Naive B cell (primary cell): ENCODE measurements around the gene AQP12A. TPM values are rescaled to one million over a fixed set of nuclear protein-coding genes. Genes with fewer than 3 reads are reported as not detected.
A peak's percentile ranks its signal among the peaks of the same experiment; 100 is the strongest.

ENCODE experiments used
- ATAC-seq, 2 donors: fragments of 150-1000 bp; cut with Tn5 transposase; 2 replicates each; pipeline ENCODE4 v1.10.0; 2021; ENCODE audit warnings: low read depth in 2 of 2, mild to moderate bottlenecking in 2 of 2, moderate library complexity in 2 of 2
- DNase-seq: peaks from one replicate; pipeline ENCODE4 v3.0.0; 2022
- H3K27ac Mint-ChIP-seq, 6 donors: one replicate each; pipeline ENCODE4 v1.8.0; 2020 to 2022; ENCODE audit warnings: mild to moderate bottlenecking in 6 of 6, mixed read lengths in 6 of 6, moderate library complexity in 5 of 6, inconsistent platforms in 2 of 6
- H3K27me3 Mint-ChIP-seq, 3 donors: one replicate each; pipeline ENCODE4 v1.8.0; 2021 to 2022; ENCODE audit warnings: mixed read lengths in 3 of 3, mild to moderate bottlenecking in 1 of 3
- H3K36me3 Mint-ChIP-seq, 2 donors: one replicate each; pipeline ENCODE4 v1.8.0; 2020 to 2022; ENCODE audit warnings: mixed read lengths in 2 of 2, inconsistent platforms in 1 of 2, mild to moderate bottlenecking in 1 of 2
- H3K4me1 Mint-ChIP-seq, 3 donors: one replicate each; pipeline ENCODE4 v1.8.0; 2020 to 2022; ENCODE audit warnings: mixed read lengths in 3 of 3, inconsistent platforms in 1 of 3, mild to moderate bottlenecking in 1 of 3, moderate library complexity in 1 of 3
- H3K4me3 Mint-ChIP-seq, 8 donors: one replicate each; pipeline ENCODE4 v1.8.0; 2020 to 2022; ENCODE audit warnings: mild to moderate bottlenecking in 8 of 8, mixed read lengths in 8 of 8, moderate library complexity in 8 of 8, inconsistent platforms in 2 of 8
- H3K9me3 Mint-ChIP-seq, 7 donors: one replicate each; pipeline ENCODE4 v1.8.0; 2020 to 2022; ENCODE audit warnings: mixed read lengths in 7 of 7, mild to moderate bottlenecking in 5 of 7, inconsistent platforms in 2 of 7, moderate library complexity in 1 of 7
- polyA plus RNA-seq, 6 donors: library from polyadenylated mRNA; unstranded; fragments of 300-500 nt; fragmentation: Illumina TruSeq; gene quantifications; one replicate each; pipeline ENCODE4 v1.2.3, GENCODE V29; 2021; ENCODE audit warnings: low read depth in 6 of 6

Gene AQP12A
- polyA plus RNA-seq, 6 donors from 2014 or later, result not detected

DNA sequence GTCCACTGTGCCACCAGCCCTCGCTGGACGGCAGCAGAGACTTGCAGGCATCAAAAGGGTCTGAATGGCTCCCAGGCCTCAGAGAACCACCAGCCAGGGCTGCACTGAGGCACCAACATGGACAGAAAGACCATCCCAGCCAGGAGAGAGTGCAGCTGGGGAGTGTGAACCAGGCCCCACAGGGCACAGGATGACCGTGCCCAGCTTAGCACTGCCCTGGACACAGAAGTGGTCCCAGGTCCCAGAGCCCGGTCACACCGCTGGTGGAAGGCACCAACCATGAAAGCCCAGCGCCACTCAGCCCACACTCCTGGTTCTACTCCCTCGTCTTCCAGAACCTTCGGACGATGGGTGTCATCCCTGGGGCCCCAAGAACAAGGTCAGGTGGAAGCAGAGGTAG, 20.5 kb downstream of the AQP12A start:
- H3K36me3 Mint-ChIP-seq, result no peaks in the 10 kb centered on the region
- no peaks in the 10 kb centered on the region for H3K4me1 Mint-ChIP-seq
- H3K27me3 Mint-ChIP-seq, result peaks cover 0 to 4% (median 3%) of the 10 kb centered on the region in 3 donors
- no peaks in the 10 kb centered on the region for H3K9me3 Mint-ChIP-seq
- ATAC-seq (no peak), DNase-seq (no peak)
- H3K4me3 Mint-ChIP-seq, result no peak overlapping the region
- no peak overlapping the region for H3K27ac Mint-ChIP-seq

DNA sequence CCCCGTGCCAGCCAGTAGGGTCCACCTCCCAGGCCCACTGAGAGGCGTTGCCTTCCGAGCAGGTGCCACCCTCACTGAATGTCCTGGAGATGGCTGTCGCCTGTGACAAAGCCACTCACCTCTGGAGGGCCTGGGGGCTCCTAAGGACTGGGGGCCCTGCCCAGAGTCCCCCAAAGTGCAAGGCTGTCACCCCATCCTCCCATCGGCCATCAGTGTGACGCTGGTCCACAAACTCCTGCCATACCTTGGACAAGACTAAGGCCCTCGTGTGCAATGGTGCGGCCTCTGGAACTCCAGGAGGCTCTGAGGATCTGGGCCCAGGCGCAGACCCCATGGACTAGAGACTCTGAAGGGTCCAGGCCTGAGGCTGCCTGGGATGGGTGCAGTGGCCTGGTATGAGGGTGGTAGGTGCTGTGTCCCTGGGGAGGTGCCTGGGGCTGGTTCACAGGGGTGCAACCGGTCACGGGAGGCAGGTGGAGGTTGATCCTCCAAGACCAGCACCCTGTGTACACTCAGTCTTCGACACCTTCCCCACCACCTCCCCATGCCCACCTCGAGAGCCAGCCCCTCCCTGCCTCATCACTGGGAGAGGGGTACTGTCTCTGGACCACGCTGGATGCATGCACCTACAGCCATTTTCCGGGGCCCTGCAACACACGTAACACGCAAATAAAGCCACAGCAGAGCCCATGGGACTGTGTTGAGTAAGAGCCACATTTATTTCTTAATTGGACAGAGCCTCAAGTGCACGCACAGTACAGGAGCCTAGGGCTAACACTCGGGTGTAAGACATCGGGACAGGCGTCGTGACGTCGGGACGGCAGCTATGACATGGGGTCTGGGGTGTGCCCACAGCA, 21.6 kb downstream of the AQP12A start:
- Mint-ChIP-seq H3K4me1 (no peaks in the 10 kb centered on the region), H3K36me3 (no peaks in the 10 kb centered on the region), H3K9me3 (no peaks in the 10 kb centered on the region), H3K4me3 (no peak overlapping the region), H3K27me3 (peaks cover 0 to 4% (median 0%) of the 10 kb centered on the region in 3 donors), H3K27ac (no peak overlapping the region)
- DNase-seq, result no peak
- ATAC-seq, result no peak

DNA sequence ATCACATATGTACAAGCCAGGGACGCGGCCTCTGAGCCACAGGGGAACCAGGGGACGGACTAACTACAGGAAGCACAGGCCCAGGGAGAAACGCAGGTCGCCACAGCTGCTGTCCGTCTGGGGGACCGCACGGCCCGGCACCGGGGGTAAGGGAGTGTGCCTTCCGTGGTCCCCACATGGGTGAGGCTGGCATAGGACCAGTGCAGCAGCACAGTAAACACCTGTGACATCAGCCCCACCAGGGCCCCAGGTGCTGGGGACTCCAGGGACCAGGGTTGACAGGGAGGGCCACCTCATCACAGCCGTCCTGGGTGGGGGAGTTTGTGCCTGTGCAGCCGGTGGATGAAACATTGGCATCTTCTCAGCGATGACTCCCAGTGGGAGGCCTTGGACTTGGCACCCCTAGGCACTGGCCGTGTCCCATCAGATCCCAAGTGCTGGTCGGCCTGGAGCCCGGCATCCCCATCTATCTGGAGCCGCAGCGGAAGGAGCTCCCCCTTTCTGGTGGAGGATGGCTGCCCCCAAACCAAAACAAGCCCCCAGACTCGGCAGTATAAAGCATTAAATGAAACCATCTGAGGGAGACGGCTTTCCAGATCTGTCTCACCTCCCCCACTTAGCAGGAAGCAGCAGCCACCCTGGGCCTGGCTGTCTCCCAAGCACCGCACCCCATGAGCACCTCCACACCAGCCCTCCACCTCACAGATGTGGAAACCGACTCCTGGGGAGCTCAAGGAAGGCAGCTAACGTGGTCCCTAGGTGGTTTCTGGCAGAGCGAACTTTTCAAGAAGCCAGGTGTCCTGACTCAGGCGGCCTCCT, 22.5 kb downstream of the AQP12A start:
- no peaks in the 10 kb centered on the region for H3K36me3 Mint-ChIP-seq
- no peaks in the 10 kb centered on the region for H3K4me1 Mint-ChIP-seq
- peak overlapping the region in 1 of 8 donors; percentile 22 for H3K4me3 Mint-ChIP-seq
- H3K27ac Mint-ChIP-seq, result no peak overlapping the region
- H3K9me3 Mint-ChIP-seq, result no peaks in the 10 kb centered on the region
- peaks cover 0 to 4% (median 0%) of the 10 kb centered on the region in 3 donors for H3K27me3 Mint-ChIP-seq
- DNase-seq (no peak), ATAC-seq (no peak)

GRCh38 chr2:240714747-240715725, 23.4 kb downstream of the AQP12A start:
- ATAC-seq (no peak), DNase-seq (no peak)
- H3K27me3 Mint-ChIP-seq, result peaks cover 0 to 4% (median 0%) of the 10 kb centered on the region in 3 donors
- H3K4me3 Mint-ChIP-seq, result no peak overlapping the region
- H3K4me1 Mint-ChIP-seq, result no peaks in the 10 kb centered on the region
- no peaks in the 10 kb centered on the region for H3K36me3 Mint-ChIP-seq
- no peak overlapping the region for H3K27ac Mint-ChIP-seq
- H3K9me3 Mint-ChIP-seq, result no peaks in the 10 kb centered on the region

- no peak overlapping the region for H3K27ac Mint-ChIP-seq
- peak overlapping the region in 1 of 8 donors; percentile 31 for H3K4me3 Mint-ChIP-seq
- no peaks in the 10 kb centered on the region for H3K9me3 Mint-ChIP-seq
Observed at GRCh38 chr2:240716130-240716798, 24.6 kb downstream of the AQP12A start.

DNA sequence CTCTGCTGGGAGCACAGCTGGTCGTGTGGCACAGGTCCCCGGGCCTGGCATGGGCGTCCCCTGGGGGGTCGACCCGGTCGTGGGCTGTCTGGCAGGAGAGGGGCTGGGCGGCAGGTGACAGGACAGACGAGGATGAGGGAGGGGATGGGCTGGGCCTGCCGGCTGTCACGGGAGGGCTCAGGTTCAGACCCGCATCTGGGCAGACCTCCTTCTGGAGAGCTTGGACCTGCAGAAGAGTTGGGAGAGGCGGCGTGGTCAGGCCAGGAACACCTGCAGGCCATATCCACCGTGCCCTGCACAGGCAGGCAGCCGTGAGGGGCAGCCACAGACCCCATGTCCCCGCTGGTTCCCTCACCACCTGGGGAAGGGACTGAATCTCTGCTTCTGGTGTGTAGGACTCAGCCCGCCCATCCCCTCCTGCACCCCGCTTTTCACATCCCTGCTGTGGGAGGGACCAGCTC, 25.5 kb downstream of the AQP12A start:
- no peak overlapping the region for H3K4me3 Mint-ChIP-seq
- no peaks in the 10 kb centered on the region for H3K27me3 Mint-ChIP-seq
- no peaks in the 10 kb centered on the region for H3K4me1 Mint-ChIP-seq
- DNase-seq (no peak), ATAC-seq (no peak)
- no peak overlapping the region for H3K27ac Mint-ChIP-seq
- H3K9me3 Mint-ChIP-seq, result no peaks in the 10 kb centered on the region
- no peaks in the 10 kb centered on the region for H3K36me3 Mint-ChIP-seq

More at GRCh38 chr2:240716130-240716798, 24.6 kb downstream of the AQP12A start:
- no peaks in the 10 kb centered on the region for H3K36me3 Mint-ChIP-seq
- no peak for ATAC-seq
- no peaks in the 10 kb centered on the region for H3K27me3 Mint-ChIP-seq
- H3K4me1 Mint-ChIP-seq, result no peaks in the 10 kb centered on the region
- no peak for DNase-seq

DNA sequence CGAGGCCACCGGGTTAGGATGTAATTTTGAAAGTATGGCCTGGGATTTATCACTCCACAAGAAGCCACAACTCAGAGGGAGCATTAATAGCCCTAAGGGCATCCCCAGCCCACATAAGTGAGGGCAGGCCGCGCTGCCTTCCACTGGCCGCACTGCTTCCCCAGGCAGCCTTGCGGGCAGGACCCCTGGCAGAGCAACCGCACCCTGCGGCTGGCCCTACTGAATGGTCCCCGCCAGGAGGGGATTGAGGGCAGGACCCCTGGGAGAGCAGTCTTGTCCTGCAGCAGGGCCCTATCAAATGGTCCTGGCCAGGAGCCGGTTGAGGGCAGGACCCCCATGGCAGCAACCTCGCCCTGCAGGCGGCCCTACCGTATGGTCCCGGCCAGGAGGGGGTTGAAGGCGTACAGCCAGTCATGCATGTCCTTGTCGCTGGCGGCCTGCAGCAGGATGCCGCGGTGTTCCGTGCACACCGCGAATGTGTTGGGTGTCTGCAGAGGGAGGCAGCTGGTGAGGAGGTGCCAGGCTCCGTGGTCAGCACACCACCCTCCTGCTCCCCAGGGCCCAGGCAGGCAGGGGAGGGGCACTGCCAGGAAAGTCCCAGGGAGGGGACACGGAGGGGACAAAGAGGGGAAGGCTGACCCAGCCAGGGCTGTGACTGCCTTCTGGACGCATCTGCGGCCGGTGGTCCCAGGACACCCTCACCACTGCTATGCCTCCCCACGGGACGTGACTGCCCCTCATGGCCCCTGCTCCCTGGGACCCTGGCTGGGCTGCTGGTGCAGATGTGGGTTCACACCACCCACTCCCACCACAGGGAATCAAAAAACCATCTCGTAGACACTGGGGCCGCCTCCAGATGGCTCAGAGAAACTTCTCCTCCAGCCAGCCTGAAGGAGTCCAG, 26.3 kb downstream of the AQP12A start:
- H3K4me3 Mint-ChIP-seq, result no peak overlapping the region
- no peaks in the 10 kb centered on the region for H3K27me3 Mint-ChIP-seq
- no peaks in the 10 kb centered on the region for H3K36me3 Mint-ChIP-seq
- no peak for ATAC-seq
- no peaks in the 10 kb centered on the region for H3K4me1 Mint-ChIP-seq
- H3K27ac Mint-ChIP-seq, result no peak overlapping the region
- DNase-seq, result no peak
- no peaks in the 10 kb centered on the region for H3K9me3 Mint-ChIP-seq

DNA sequence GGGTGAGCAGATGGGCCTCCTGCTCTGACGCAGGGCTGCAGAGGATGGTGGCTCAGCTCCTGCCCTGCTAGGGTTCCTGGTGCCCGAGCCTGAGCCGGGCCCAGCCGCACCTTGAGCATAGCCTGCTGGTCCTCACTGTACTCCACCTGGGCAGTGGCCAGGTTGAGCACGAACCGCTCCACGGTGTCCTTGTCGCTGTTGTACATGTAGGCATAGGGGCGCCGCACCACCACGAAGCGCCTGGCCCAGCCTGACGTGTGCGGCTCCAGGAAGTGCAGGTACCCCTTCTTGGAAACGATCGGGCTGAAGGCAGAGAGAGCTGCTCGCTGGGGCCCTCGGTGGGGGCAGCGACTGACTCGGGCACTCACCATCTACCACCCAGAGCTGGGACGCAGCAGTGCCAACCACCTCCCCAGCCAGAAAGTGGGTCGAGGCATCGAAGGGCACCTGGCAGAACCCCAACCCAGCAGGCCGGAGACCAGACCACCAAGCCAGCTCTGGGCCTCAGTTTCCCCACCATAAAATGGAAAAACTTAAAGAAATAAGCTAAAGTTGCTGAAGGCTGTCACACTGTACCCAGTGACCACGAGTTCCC, 27.3 kb downstream of the AQP12A start:
- no peak overlapping the region for H3K27ac Mint-ChIP-seq
- H3K36me3 Mint-ChIP-seq, result no peaks in the 10 kb centered on the region
- ATAC-seq (no peak), DNase-seq (no peak)
- H3K4me1 Mint-ChIP-seq, result no peaks in the 10 kb centered on the region
- H3K4me3 Mint-ChIP-seq, result no peak overlapping the region
- H3K9me3 Mint-ChIP-seq, result no peaks in the 10 kb centered on the region
- H3K27me3 Mint-ChIP-seq, result no peaks in the 10 kb centered on the region

DNA sequence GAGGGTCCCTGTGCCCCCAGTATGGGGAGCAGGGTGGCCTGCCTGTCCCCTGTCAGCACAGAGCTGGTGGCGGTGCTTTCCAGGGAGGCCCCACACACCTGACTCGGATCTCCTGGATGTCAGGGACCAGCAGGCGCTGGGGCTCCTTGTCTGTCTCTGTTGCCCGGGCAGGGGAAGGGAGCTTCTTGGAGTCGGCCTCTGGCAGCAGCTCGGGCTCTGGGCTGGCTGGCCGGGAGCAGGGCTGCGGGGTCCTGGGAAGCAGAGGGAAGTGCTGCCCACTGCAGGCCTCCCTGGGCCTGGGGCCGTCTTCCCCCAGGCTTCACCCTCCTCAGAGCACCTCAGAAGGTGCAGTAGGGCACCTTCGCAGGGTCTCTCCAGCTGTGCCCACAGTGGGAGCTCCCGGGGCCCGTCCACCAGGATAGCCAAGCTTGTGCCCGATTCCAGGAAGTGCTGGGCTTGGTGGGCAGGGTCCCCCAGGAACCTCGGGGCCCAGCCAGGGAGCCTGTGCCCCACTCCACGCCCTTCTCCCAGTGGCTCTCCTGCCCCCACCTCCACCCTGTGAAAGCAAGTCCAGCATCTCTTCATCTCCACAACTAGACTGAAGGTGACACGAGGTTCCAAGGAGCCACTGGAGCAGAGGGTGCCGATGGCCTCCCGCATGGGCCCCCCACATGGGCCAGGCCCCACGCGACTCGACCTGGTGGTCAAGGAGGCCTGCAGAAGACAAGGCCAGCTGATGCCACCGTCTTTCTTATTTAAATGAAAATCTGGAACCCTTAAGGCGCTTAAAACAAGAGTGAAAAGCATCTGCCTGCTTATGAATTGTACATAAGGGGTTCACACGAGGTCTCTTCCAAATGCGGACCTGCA, 28.2 kb downstream of the AQP12A start:
- DNase-seq (no peak), ATAC-seq (no peak)
- no peaks in the 10 kb centered on the region for H3K27me3 Mint-ChIP-seq
- peak overlapping the region in 1 of 6 donors; percentile 64 for H3K27ac Mint-ChIP-seq
- H3K4me3 Mint-ChIP-seq, result peak overlapping the region in 1 of 8 donors; percentile 47
- H3K36me3 Mint-ChIP-seq, result no peaks in the 10 kb centered on the region
- no peaks in the 10 kb centered on the region for H3K4me1 Mint-ChIP-seq
- H3K9me3 Mint-ChIP-seq, result no peaks in the 10 kb centered on the region

- H3K27me3 Mint-ChIP-seq, result no peaks in the 10 kb centered on the region
- peak overlapping the region in 1 of 6 donors; percentile 64 for H3K27ac Mint-ChIP-seq
- ATAC-seq (no peak), DNase-seq (no peak)
- no peaks in the 10 kb centered on the region for H3K4me1 Mint-ChIP-seq
- H3K36me3 Mint-ChIP-seq, result no peaks in the 10 kb centered on the region
- no peak overlapping the region for H3K4me3 Mint-ChIP-seq
- no peaks in the 10 kb centered on the region for H3K9me3 Mint-ChIP-seq
Observed at GRCh38 chr2:240720686-240721595, 29.3 kb downstream of the AQP12A start.
